B cell (primary cell): ENCODE measurements around the gene THBS3. TPM values are rescaled to one million over a fixed set of nuclear protein-coding genes. Genes with fewer than 3 reads are reported as not detected.
A peak's percentile ranks its signal among the peaks of the same experiment; 100 is the strongest.

Experiments
- ATAC-seq: fragments of 200-7000 bp; cut with Tn5 transposase; one replicate; pipeline ENCODE4 v1.10.0; 2021; ENCODE audit warnings: low read depth, mild to moderate bottlenecking, moderate number of reproducible peaks, moderate library complexity
- CTCF ChIA-PET: fragments of 350-600 bp; sonication (Branson Sonifier 250); formaldehyde crosslinking; loops from one replicate; lab custom pipeline; 2021; ENCODE audit warnings: antibody characterized with exemption, inconsistent platforms; lab: Charles Lee
- POLR2A ChIA-PET: fragments of 350-600 bp; sonication (Branson Sonifier 250); formaldehyde crosslinking; loops from one replicate; lab custom pipeline; 2021; ENCODE audit warnings: antibody characterized with exemption; lab: Charles Lee
- DNase-seq: peaks from one replicate; pipeline ENCODE4 v3.0.0; 2013
- H2AFZ ChIP-seq: 2 replicates; pipeline ENCODE4 v1.6.1; 2012; ENCODE audit warnings: mild to moderate bottlenecking, low read depth, low read length; ENCODE audit not compliant: insufficient read depth, poor library complexity, severe bottlenecking
- H3K27ac ChIP-seq, 2 donors: 1 replicate in 1 of 2; 2 replicates in 1 of 2; pipeline ENCODE4 v1.5.1; 2012 to 2013; ENCODE audit warnings: low read length in 2 of 2, mild to moderate bottlenecking in 2 of 2, moderate library complexity in 1 of 2
- H3K27me3 ChIP-seq, 4 experiments: fragments of 200-600 bp in 1 of 4; sonication (generic) in 1 of 4; replicated peaks in 1 of 4; 1 replicate in 2 of 4; 2 replicates in 2 of 4; pipeline versions ENCODE4 v1.6.1 to v1.7.0; 2013 to 2016; ENCODE audit warnings: low read length in 3 of 4, mild to moderate bottlenecking in 2 of 4, mixed read lengths in 1 of 4, moderate library complexity in 1 of 4; ENCODE audit not compliant: insufficient read depth in 4 of 4, control insufficient read depth in 3 of 4; ENCODE audit errors: control extremely low read depth in 1 of 4
- H3K36me3 ChIP-seq, 2 experiments: replicated peaks in 1 of 2; 1 replicate in 1 of 2; 2 replicates in 1 of 2; pipeline versions ENCODE4 v1.6.1 to v1.7.1; 2013; ENCODE audit warnings: low read length in 1 of 2; ENCODE audit not compliant: insufficient read depth in 2 of 2, control insufficient read depth in 1 of 2; ENCODE audit errors: control extremely low read depth in 1 of 2, extremely low read depth in 1 of 2
- H3K4me1 ChIP-seq, 2 donors: fragments of 200-600 bp in 1 of 2; sonication (generic) in 1 of 2; 1 replicate in 1 of 2; 2 replicates in 1 of 2; pipeline versions ENCODE4 v1.5.1 to v1.6.1; 2013 to 2017; ENCODE audit warnings: low read length in 2 of 2; ENCODE audit not compliant: control insufficient read depth in 2 of 2, insufficient read depth in 2 of 2
- H3K4me2 ChIP-seq: replicated peaks from 2 replicates; pipeline ENCODE3; 2012; ENCODE audit warnings: mild to moderate bottlenecking, low read depth, low read length; ENCODE audit not compliant: poor library complexity, severe bottlenecking
- H3K4me3 ChIP-seq, 5 experiments: fragments of 200-600 bp in 1 of 5; sonication (generic) in 1 of 5; 1 replicate in 3 of 5; 2 replicates in 2 of 5; pipeline versions ENCODE4 v1.5.1 to v1.7.0; 2011 to 2016; ENCODE audit warnings: low read length in 4 of 5, mild to moderate bottlenecking in 4 of 5, low read depth in 2 of 5, control low read depth in 1 of 5, moderate library complexity in 1 of 5; ENCODE audit not compliant: insufficient read depth in 1 of 5; ENCODE audit errors: control extremely low read depth in 1 of 5, extremely low read depth in 1 of 5
- H3K79me2 ChIP-seq: fragments of 200-600 bp; sonication (generic); one replicate; pipeline ENCODE4 v1.6.0; 2016; ENCODE audit warnings: low read length; ENCODE audit not compliant: control insufficient read depth, insufficient read depth
- H3K9ac ChIP-seq: fragments of 200-600 bp; sonication (generic); 2 replicates; pipeline ENCODE4 v1.6.1; 2017; ENCODE audit warnings: mild to moderate bottlenecking, low read length, moderate library complexity
- H3K9me3 ChIP-seq, 3 donors: one replicate each; pipeline versions ENCODE4 v1.6.1 to v1.7.1; 2013; ENCODE audit warnings: low read length in 2 of 3; ENCODE audit not compliant: control insufficient read depth in 2 of 3, insufficient read depth in 1 of 3; ENCODE audit errors: control extremely low read depth in 1 of 3
- H4K20me1 ChIP-seq: 2 replicates; pipeline ENCODE4 v1.6.0; 2012; ENCODE audit warnings: mild to moderate bottlenecking, low read length; ENCODE audit not compliant: insufficient read depth, control insufficient read depth, poor library complexity, severe bottlenecking
- H3K27ac Mint-ChIP-seq: one replicate; pipeline ENCODE4 v1.8.0; 2021; ENCODE audit warnings: mixed read lengths
- H3K27me3 Mint-ChIP-seq: one replicate; pipeline ENCODE4 v1.8.0; 2021; ENCODE audit warnings: mixed read lengths
- H3K4me1 Mint-ChIP-seq: one replicate; pipeline ENCODE4 v1.8.0; 2021; ENCODE audit warnings: mixed read lengths
- H3K4me3 Mint-ChIP-seq: one replicate; pipeline ENCODE4 v1.8.0; 2021; ENCODE audit warnings: mixed read lengths
- H3K9me3 Mint-ChIP-seq: one replicate; pipeline ENCODE4 v1.8.0; 2022; ENCODE audit warnings: mixed read lengths; ENCODE audit not compliant: insufficient read depth
- EZH2 ChIP-seq: IDR thresholded peaks from 2 replicates; pipeline ENCODE4 v1.6.1; 2012; ENCODE audit warnings: borderline replicate concordance, low read depth, mild to moderate bottlenecking, moderate library complexity, low read length; ENCODE audit not compliant: insufficient read depth, poor library complexity, severe bottlenecking
- WGBS: methylation state at CpG from one replicate; pipeline ENCODE4 v1.1.5; 2013; ENCODE audit warnings: missing lambda C conversion rate; ENCODE audit not compliant: insufficient coverage; 5-methylcytosine and 5-hydroxymethylcytosine counted together
- intact Hi-C: fragments of 100-400 bp; cut with micrococcal nuclease; formaldehyde crosslinking; loops from one replicate; pipeline ENCODE4 v1.10.0; 2022
- polyA plus RNA-seq: library from polyadenylated mRNA; depleted of rRNA; stranded (reverse); fragments of >200 nt; gene quantifications from 2 replicates; pipeline ENCODE4 v1.2.3, GENCODE V29; 2012
- total RNA-seq, 2 donors: library from RNA; stranded (reverse); fragments of 120-200 nt in 1 of 2; gene quantifications; 1 replicate in 1 of 2; 2 replicates in 1 of 2; pipeline versions ENCODE4 v1.2.3 to v1.2.4, GENCODE V29; 2013 to 2022
- TF ChIP-seq, protein P1 (sequence below): fragments of 200-600 bp; IDR thresholded peaks from one replicate; pipeline ENCODE4 v1.8.0; 2022; ENCODE audit warnings: antibody characterized with exemption, mild to moderate bottlenecking

THBS3 gene
- total and polyA plus RNA-seq, 2 donors (not counting 1 experiment from before 2014, with no cell fraction given): 28.0 to 28.6 TPM

DNA sequence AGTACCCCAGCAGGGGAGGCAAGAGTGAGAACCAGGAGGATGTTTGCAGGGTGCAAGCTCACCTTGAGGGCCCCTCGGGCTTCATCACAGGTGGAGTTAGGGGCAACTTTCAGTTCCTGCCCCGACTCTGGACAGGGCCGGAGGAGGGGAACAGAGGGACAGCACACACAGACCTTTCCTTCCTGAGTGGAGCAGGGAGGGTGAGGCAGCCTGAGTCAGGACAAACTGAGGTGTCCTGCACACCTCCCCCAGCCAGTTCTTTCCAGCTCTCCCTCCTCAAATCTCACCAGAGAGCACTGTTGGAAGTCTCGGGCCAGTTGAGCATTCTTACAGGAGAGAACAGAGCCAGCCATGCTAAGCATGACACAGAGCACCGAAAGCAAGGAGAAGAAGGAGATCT lies 46.1 kb upstream of the THBS3 start:
- Mint-ChIP-seq H3K4me1 (peaks cover 44% of the 10 kb centered on the region), H3K27ac (peak overlapping the region; percentile 67), H3K27me3 (no peaks in the 10 kb centered on the region), H3K9me3 (no peaks in the 10 kb centered on the region), H3K4me3 (peak overlapping the region; percentile 90)
- no peak overlapping the region for H2AFZ ChIP-seq
- H3K27me3 ChIP-seq: no peaks in the 10 kb centered on the region
- DNase-seq (no peak), ATAC-seq (no peak)
- WGBS: 87% methylated on average over 4 of the region's 5 CpGs
- no peak overlapping the region for H3K9ac ChIP-seq
- intact Hi-C loops: no loop called here
- H3K79me2 ChIP-seq: no peaks in the 10 kb centered on the region
- H4K20me1 ChIP-seq: no peaks in the 10 kb centered on the region
- TF ChIP-seq, protein P1, sequence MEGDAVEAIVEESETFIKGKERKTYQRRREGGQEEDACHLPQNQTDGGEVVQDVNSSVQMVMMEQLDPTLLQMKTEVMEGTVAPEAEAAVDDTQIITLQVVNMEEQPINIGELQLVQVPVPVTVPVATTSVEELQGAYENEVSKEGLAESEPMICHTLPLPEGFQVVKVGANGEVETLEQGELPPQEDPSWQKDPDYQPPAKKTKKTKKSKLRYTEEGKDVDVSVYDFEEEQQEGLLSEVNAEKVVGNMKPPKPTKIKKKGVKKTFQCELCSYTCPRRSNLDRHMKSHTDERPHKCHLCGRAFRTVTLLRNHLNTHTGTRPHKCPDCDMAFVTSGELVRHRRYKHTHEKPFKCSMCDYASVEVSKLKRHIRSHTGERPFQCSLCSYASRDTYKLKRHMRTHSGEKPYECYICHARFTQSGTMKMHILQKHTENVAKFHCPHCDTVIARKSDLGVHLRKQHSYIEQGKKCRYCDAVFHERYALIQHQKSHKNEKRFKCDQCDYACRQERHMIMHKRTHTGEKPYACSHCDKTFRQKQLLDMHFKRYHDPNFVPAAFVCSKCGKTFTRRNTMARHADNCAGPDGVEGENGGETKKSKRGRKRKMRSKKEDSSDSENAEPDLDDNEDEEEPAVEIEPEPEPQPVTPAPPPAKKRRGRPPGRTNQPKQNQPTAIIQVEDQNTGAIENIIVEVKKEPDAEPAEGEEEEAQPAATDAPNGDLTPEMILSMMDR: no peak
- TF ChIP-seq EZH2: no peak
- no peak overlapping the region for H3K4me3 ChIP-seq
- H3K27ac ChIP-seq: no peak overlapping the region
- peaks cover 0 to 17% of the 10 kb centered on the region in 2 experiments for H3K36me3 ChIP-seq
- POLR2A ChIA-PET: interaction anchor here (1.5 kb wide), 1 partner anchor 9 kb away, joined by 12 read pairs; no protein-coding TSS in a partner anchor
- peaks cover 20 to 31% of the 10 kb centered on the region in 2 donors for H3K4me1 ChIP-seq
- peaks cover 0 to 3% (median 0%) of the 10 kb centered on the region in 3 donors for H3K9me3 ChIP-seq
- CTCF ChIA-PET: interaction anchor here (5.2 kb wide), 1 partner anchor 68 kb away, joined by 128 read pairs; the partner anchor contains the start of gene RUSC1
- peak overlapping the region; percentile 97 for H3K4me2 ChIP-seq

DNA sequence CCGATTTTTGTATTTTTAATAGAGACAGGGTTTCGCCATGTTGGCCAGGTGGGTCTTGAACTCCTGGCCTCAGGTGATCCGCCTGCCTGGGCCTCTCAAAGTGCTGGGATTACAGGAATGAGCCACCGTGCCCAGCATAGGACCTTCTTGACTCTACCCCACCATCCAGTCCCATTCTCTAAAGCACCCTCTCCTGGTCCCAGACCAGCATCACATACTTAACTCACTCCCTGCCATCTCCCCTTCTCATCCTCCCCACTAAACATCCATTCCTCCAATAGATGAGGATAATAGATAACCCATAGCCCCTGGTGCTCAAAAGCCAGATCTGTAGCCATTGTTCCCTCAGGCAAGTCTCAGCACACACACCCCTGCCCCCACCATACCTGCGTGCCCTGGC lies 45.5 kb upstream of the THBS3 start:
- H3K9me3 Mint-ChIP-seq: no peaks in the 10 kb centered on the region
- Histone ChIP-seq H3K4me3 (no peak overlapping the region), H3K27ac (no peak overlapping the region), H3K9me3 (peaks cover 0 to 3% (median 0%) of the 10 kb centered on the region in 3 donors), H3K79me2 (no peaks in the 10 kb centered on the region), H3K4me1 (peaks cover 20 to 31% of the 10 kb centered on the region in 2 donors), H3K9ac (no peak overlapping the region), H3K27me3 (no peaks in the 10 kb centered on the region), H3K36me3 (peaks cover 0 to 13% of the 10 kb centered on the region in 2 experiments), H4K20me1 (no peaks in the 10 kb centered on the region), H2AFZ (no peak overlapping the region), H3K4me2 (no peak overlapping the region)
- intact Hi-C loops: no loop called here
- H3K27me3 Mint-ChIP-seq: no peaks in the 10 kb centered on the region
- TF ChIP-seq, protein P1: no peak
- no peak for TF ChIP-seq EZH2
- peaks cover 42% of the 10 kb centered on the region for H3K4me1 Mint-ChIP-seq
- H3K4me3 Mint-ChIP-seq: peak overlapping the region; percentile 90
- POLR2A ChIA-PET: interaction anchor here (0.7 kb wide), 2 partner anchors 9 to 310 kb away, joined by 7 to 8 read pairs; no protein-coding TSS in a partner anchor
- no peak overlapping the region for H3K27ac Mint-ChIP-seq
- DNase-seq (no peak), ATAC-seq (no peak)
- CTCF ChIA-PET: interaction anchor here (4.1 to 5.2 kb wide), 2 partner anchors 69 to 250 kb away, joined by 54 to 128 read pairs; partner anchors contain the start of gene RUSC1
- 100% methylated on average over 4 of the region's 5 CpGs for WGBS
